Measurements from ENCODE around the gene PHF2. TPM values are rescaled to one million over a fixed set of nuclear protein-coding genes. Genes with fewer than 3 reads are reported as not detected.

PHF2 gene
- total and polyA plus RNA-seq, 2 of the 4 experiments (the other 2 are of a cell fraction), result 5.9 to 9.5 TPM

GRCh38 chr9:93667006-93667405 lies 90.6 kb downstream of the PHF2 start:
- DNase-seq (no peak), ATAC-seq (ENCODE audit: low read depth) (no peak)
- no peak overlapping the region for H2BK15ac ChIP-seq (ENCODE audit: low read depth, low read length)
- H2AK9ac ChIP-seq (replicated peaks; ENCODE audit: low read depth, low read length, poor library complexity), result no peak overlapping the region
- H3K56ac ChIP-seq (ENCODE audit: extremely low read depth, insufficient read depth, low read length), result no peak overlapping the region
- no peaks in the 10 kb centered on the region for H3K4me1 ChIP-seq (ENCODE audit: control insufficient read depth, insufficient read depth, low read length)
- H3K9me3 ChIP-seq (ENCODE audit: control insufficient read depth, insufficient read depth, low read length), result no peaks in the 10 kb centered on the region
- no peak overlapping the region for H2BK120ac ChIP-seq (ENCODE audit: low read depth, low read length)
- no peak overlapping the region for H4K5ac ChIP-seq (ENCODE audit: low read depth, low read length)
- H3K18ac ChIP-seq (ENCODE audit: low read depth, low read length), result no peak overlapping the region
- H3K23ac ChIP-seq (ENCODE audit: low read depth, low read length), result no peak overlapping the region
- H3K4me2 ChIP-seq (ENCODE audit: low read depth, low read length), result no peak overlapping the region
- no peak overlapping the region for H4K91ac ChIP-seq (ENCODE audit: insufficient read depth, low read depth, low read length)
- no peak overlapping the region for H3K4ac ChIP-seq (ENCODE audit: low read depth, low read length)
- H4K8ac ChIP-seq (ENCODE audit: low read depth in 2 of 2, low read length in 2 of 2), result no peak overlapping the region
- no peak overlapping the region for H2AFZ ChIP-seq (replicated peaks; ENCODE audit: low read length, poor library complexity)
- TF ChIP-seq ELK1 (IDR thresholded peaks at IDR 0.05; ENCODE audit: borderline replicate concordance, low read depth, low read length), result no peak
- TF ChIP-seq, protein P1, sequence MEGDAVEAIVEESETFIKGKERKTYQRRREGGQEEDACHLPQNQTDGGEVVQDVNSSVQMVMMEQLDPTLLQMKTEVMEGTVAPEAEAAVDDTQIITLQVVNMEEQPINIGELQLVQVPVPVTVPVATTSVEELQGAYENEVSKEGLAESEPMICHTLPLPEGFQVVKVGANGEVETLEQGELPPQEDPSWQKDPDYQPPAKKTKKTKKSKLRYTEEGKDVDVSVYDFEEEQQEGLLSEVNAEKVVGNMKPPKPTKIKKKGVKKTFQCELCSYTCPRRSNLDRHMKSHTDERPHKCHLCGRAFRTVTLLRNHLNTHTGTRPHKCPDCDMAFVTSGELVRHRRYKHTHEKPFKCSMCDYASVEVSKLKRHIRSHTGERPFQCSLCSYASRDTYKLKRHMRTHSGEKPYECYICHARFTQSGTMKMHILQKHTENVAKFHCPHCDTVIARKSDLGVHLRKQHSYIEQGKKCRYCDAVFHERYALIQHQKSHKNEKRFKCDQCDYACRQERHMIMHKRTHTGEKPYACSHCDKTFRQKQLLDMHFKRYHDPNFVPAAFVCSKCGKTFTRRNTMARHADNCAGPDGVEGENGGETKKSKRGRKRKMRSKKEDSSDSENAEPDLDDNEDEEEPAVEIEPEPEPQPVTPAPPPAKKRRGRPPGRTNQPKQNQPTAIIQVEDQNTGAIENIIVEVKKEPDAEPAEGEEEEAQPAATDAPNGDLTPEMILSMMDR (conservative IDR thresholded peaks at IDR 0.05; ENCODE audit: low read depth, low read length), result no peak
- no peak for TF ChIP-seq FOS (IDR thresholded peaks at IDR 0.05; ENCODE audit: low read depth, low read length)
- no peak for TF ChIP-seq MAZ (IDR thresholded peaks at IDR 0.05; ENCODE audit: borderline replicate concordance, low read depth, low read length)
- no peak for TF ChIP-seq SMC3 (IDR thresholded peaks at IDR 0.05; ENCODE audit: low read depth, low read length)
- no peak for TF ChIP-seq MXI1 (IDR thresholded peaks at IDR 0.05; ENCODE audit: borderline replicate concordance, low read depth, low read length)
- TF ChIP-seq NFE2L2 (IDR thresholded peaks at IDR 0.05; ENCODE audit: low read depth, low read length), result no peak
- TF ChIP-seq RAD21 (IDR thresholded peaks at IDR 0.05; ENCODE audit: low read length), result no peak
- TF ChIP-seq BHLHE40 (IDR thresholded peaks at IDR 0.05; ENCODE audit: low read depth, low read length), result no peak
- TF ChIP-seq POLR2A (IDR thresholded peaks at IDR 0.05; ENCODE audit: low read depth, low read length), result no peak
- no peak for TF ChIP-seq USF2 (IDR thresholded peaks at IDR 0.05; ENCODE audit: low read depth, low read length)
- no peak for TF ChIP-seq MAFK (IDR thresholded peaks at IDR 0.05; ENCODE audit: low read depth, low read length)
- no peak for TF ChIP-seq RFX5 (IDR thresholded peaks at IDR 0.05; ENCODE audit: low read depth, low read length)
- TF ChIP-seq CEBPB (IDR thresholded peaks at IDR 0.05; ENCODE audit: low read depth, low read length), result no peak
- no peak for TF ChIP-seq CHD1 (IDR thresholded peaks at IDR 0.05; ENCODE audit: low read depth, low read length)
- TF ChIP-seq RCOR1 (IDR thresholded peaks at IDR 0.05; ENCODE audit: insufficient replicate concordance, low read length), result no peak
- H2BK5ac ChIP-seq (ENCODE audit: low read depth, low read length, poor library complexity, severe bottlenecking), result no peak overlapping the region
- BruUV-seq (replicated peaks), result no TSS peak
- H3K9me1 ChIP-seq (ENCODE audit: insufficient read depth, low read length), result peaks cover 4% of the 10 kb centered on the region; the same call in 1 of the 2 replicates
- dilution Hi-C loops (cut with HindIII; ENCODE audit: low sequenced_read_pairs, unreplicated experiment), result no loop called here
- H2AK5ac ChIP-seq (ENCODE audit: low read depth, low read length), result no peak overlapping the region
- H3K79me1 ChIP-seq (ENCODE audit: low read depth in 1 of 2, low read length in 2 of 2), result no peaks in the 10 kb centered on the region
- no peak overlapping the region for H3K4me3 ChIP-seq (ENCODE audit: insufficient read depth, low read depth, low read length)
- H3K27me3 ChIP-seq (ENCODE audit: control insufficient read depth, insufficient read depth, low read length), result no peaks in the 10 kb centered on the region
- no peak overlapping the region for H3K9ac ChIP-seq (ENCODE audit: low read depth, low read length)
- H3K27ac ChIP-seq (ENCODE audit: insufficient read depth, low read length), result no peak overlapping the region
- peaks cover 11% of the 10 kb centered on the region for H4K20me1 ChIP-seq (ENCODE audit: insufficient read depth, low read length)
- H3K36me3 ChIP-seq (ENCODE audit: control insufficient read depth, insufficient read depth, low read length), result peaks cover 35% of the 10 kb centered on the region
- in situ Hi-C loops (cut with MboI; ENCODE audit: low sequenced_read_pairs), result no loop called here
- intact Hi-C loops (cut with micrococcal nuclease), result loop anchor here (5.0 kb wide), 1 partner anchor 90 kb away; the partner anchor contains the start of gene PHF2
- POLR2A ChIA-PET (ENCODE audit: unreplicated experiment), result no interaction called here
- no peak overlapping the region for H2BK20ac ChIP-seq (ENCODE audit: low read depth, low read length)
- WGBS, 2 experiments (ENCODE audit: extremely low coverage in 2 of 2, insufficient read length in 1 of 2), result 97% methylated on average over 13 of the region's 18 CpGs; no CpG with 5 or more reads in 1 of the 2 experiments
- H3K14ac ChIP-seq (replicated peaks; ENCODE audit: low read depth, low read length), result no peak overlapping the region
- CTCF ChIA-PET, result no interaction called here
